CD4-positive, alpha-beta T cell (primary cell): ENCODE data around the gene MPRIP. TPM values are rescaled to one million over a fixed set of nuclear protein-coding genes. Genes with fewer than 3 reads are reported as not detected.

Source experiments
- ATAC-seq: fragments of 200-7000 bp; cut with Tn5 transposase; one replicate; pipeline ENCODE4 v1.10.0; 2022; ENCODE audit warnings: mild to moderate bottlenecking; ENCODE audit not compliant: poor library complexity
- CTCF ChIA-PET: fragments of 350-600 bp; sonication (Branson Sonifier 250); formaldehyde crosslinking; loops from one replicate; lab custom pipeline; 2021; ENCODE audit warnings: antibody characterized with exemption, inconsistent platforms; lab: Charles Lee
- POLR2A ChIA-PET: fragments of 350-600 bp; sonication (Branson Sonifier 250); formaldehyde crosslinking; loops from one replicate; lab custom pipeline; 2021; ENCODE audit warnings: antibody characterized with exemption, inconsistent platforms; lab: Charles Lee
- DNase-seq, 14 experiments: peaks; one replicate each; pipeline ENCODE4 v3.0.0-alpha.2; 2013 to 2020; ENCODE audit warnings: mixed read lengths in 2 of 14
- H3K27ac ChIP-seq, 2 donors: one replicate each; pipeline versions ENCODE4 v1.5.1 to v1.7.0; 2013; ENCODE audit warnings: low read length in 2 of 2, low read depth in 1 of 2, mild to moderate bottlenecking in 1 of 2
- H3K27me3 ChIP-seq, 2 experiments: 1 replicate in 1 of 2; 2 replicates in 1 of 2; pipeline versions ENCODE4 v1.6.1 to v1.7.0; 2013; ENCODE audit warnings: low read length in 2 of 2, control low read depth in 1 of 2, mild to moderate bottlenecking in 1 of 2, moderate library complexity in 1 of 2; ENCODE audit not compliant: insufficient read depth in 2 of 2, control insufficient read depth in 1 of 2
- H3K36me3 ChIP-seq: one replicate; pipeline ENCODE4 v1.6.1; 2013; ENCODE audit warnings: low read length, control low read depth; ENCODE audit not compliant: insufficient read depth
- H3K4me1 ChIP-seq: one replicate; pipeline ENCODE4 v1.6.1; 2013; ENCODE audit warnings: low read length, control low read depth; ENCODE audit not compliant: insufficient read depth
- H3K4me3 ChIP-seq: one replicate; pipeline ENCODE4 v1.5.1; 2013; ENCODE audit warnings: mild to moderate bottlenecking, low read length, moderate library complexity
- H3K9me3 ChIP-seq, 2 experiments: 1 replicate in 1 of 2; 2 replicates in 1 of 2; pipeline versions ENCODE4 v1.6.1 to v1.7.0; 2013; ENCODE audit warnings: low read length in 2 of 2, mild to moderate bottlenecking in 2 of 2, control low read depth in 1 of 2, moderate library complexity in 1 of 2; ENCODE audit not compliant: control insufficient read depth in 1 of 2, insufficient read depth in 1 of 2
- H3K27ac Mint-ChIP-seq: one replicate; pipeline ENCODE4 v1.8.0; 2020; ENCODE audit warnings: mixed read lengths
- H3K27me3 Mint-ChIP-seq: one replicate; pipeline ENCODE4 v1.8.0; 2021; ENCODE audit warnings: mixed read lengths
- H3K36me3 Mint-ChIP-seq: one replicate; pipeline ENCODE4 v1.8.0; 2021; ENCODE audit warnings: low read depth, mixed read lengths
- H3K4me1 Mint-ChIP-seq: one replicate; pipeline ENCODE4 v1.8.0; 2021; ENCODE audit warnings: low read depth, mixed read lengths
- H3K4me3 Mint-ChIP-seq: one replicate; pipeline ENCODE4 v1.8.0; 2020; ENCODE audit warnings: mild to moderate bottlenecking, mixed read lengths
- H3K9me3 Mint-ChIP-seq: one replicate; pipeline ENCODE4 v1.8.0; 2020; ENCODE audit warnings: mixed read lengths
- CTCF ChIP-seq: fragments of 200-600 bp; IDR thresholded peaks from one replicate; pipeline ENCODE4 v1.8.0; 2022; ENCODE audit warnings: antibody characterized with exemption, mild to moderate bottlenecking
- intact Hi-C, 2 experiments: fragments of 100-400 bp; cut with DNase I in 1 of 2; cut with micrococcal nuclease in 1 of 2; formaldehyde crosslinking; loops; one replicate each; pipeline versions ENCODE4 v1.15.1 to v1.9.0; 2023 to 2025; cut with DNase I, micrococcal nuclease
- total RNA-seq, 174 experiments: library from RNA in 2 of 174; stranded (reverse) in 2 of 174; gene quantifications; one replicate each; pipeline ENCODE4 v1.2.3 and lab custom pipeline; 2021 to 2026

MPRIP gene
- total RNA-seq, 2 experiments from 2014 or later, result 176 to 188 TPM

GRCh38 chr17:17019891-17020456 is 22.3 kb upstream of the MPRIP start:
- DNase-seq, result no peak
- Mint-ChIP-seq H3K9me3 (no peaks in the 10 kb centered on the region), H3K27ac (no peak overlapping the region), H3K4me3 (no peak overlapping the region), H3K27me3 (no peaks in the 10 kb centered on the region), H3K4me1 (peaks cover 34% of the 10 kb centered on the region), H3K36me3 (no peaks in the 10 kb centered on the region)
- intact Hi-C loops, result no loop called here
- ChIA-PET POLR2A (no interaction called here), CTCF (no interaction called here)
- Histone ChIP-seq H3K27ac (no peak overlapping the region), H3K9me3 (no peaks in the 10 kb centered on the region), H3K4me1 (peaks cover 35% of the 10 kb centered on the region), H3K36me3 (no peaks in the 10 kb centered on the region), H3K27me3 (no peaks in the 10 kb centered on the region), H3K4me3 (no peak overlapping the region)
- TF ChIP-seq CTCF, result no peak
- ATAC-seq, result no peak

- ChIA-PET POLR2A (no interaction called here), CTCF (no interaction called here)
- Histone ChIP-seq H3K36me3 (no peaks in the 10 kb centered on the region), H3K4me1 (peaks cover 26% of the 10 kb centered on the region), H3K4me3 (no peak overlapping the region), H3K9me3 (no peaks in the 10 kb centered on the region), H3K27me3 (no peaks in the 10 kb centered on the region), H3K27ac (no peak overlapping the region)
- H3K9me3 Mint-ChIP-seq, result no peaks in the 10 kb centered on the region
- no peaks in the 10 kb centered on the region for H3K27me3 Mint-ChIP-seq
- no peak overlapping the region for H3K4me3 Mint-ChIP-seq
- intact Hi-C loops, result no loop called here
- no peaks in the 10 kb centered on the region for H3K36me3 Mint-ChIP-seq
- no peak overlapping the region for H3K27ac Mint-ChIP-seq
- no peak for DNase-seq
- TF ChIP-seq CTCF, result no peak
- ATAC-seq, result no peak
- H3K4me1 Mint-ChIP-seq, result peaks cover 26% of the 10 kb centered on the region
These were observed 21.4 kb upstream of the MPRIP start for GRCh38 chr17:17020821-17021193.

GRCh38 chr17:17021194-17021863 is 20.9 kb upstream of the MPRIP start:
- Histone ChIP-seq H3K4me3 (no peak overlapping the region), H3K27ac (no peak overlapping the region), H3K4me1 (peaks cover 23% of the 10 kb centered on the region), H3K36me3 (no peaks in the 10 kb centered on the region), H3K27me3 (no peaks in the 10 kb centered on the region), H3K9me3 (no peaks in the 10 kb centered on the region)
- DNase-seq (no peak), ATAC-seq (no peak)
- TF ChIP-seq CTCF, result no peak
- no peaks in the 10 kb centered on the region for H3K9me3 Mint-ChIP-seq
- POLR2A ChIA-PET, result no interaction called here
- H3K4me3 Mint-ChIP-seq, result no peak overlapping the region
- H3K36me3 Mint-ChIP-seq, result no peaks in the 10 kb centered on the region
- H3K27ac Mint-ChIP-seq, result no peak overlapping the region
- intact Hi-C loops, result no loop called here
- CTCF ChIA-PET, result no interaction called here
- no peaks in the 10 kb centered on the region for H3K27me3 Mint-ChIP-seq
- H3K4me1 Mint-ChIP-seq, result peaks cover 21% of the 10 kb centered on the region
